Measurements from ENCODE around the gene SLC11A2. TPM values are rescaled to one million over a fixed set of nuclear protein-coding genes. Genes with fewer than 3 reads are reported as not detected.

The SLC11A2 gene
- total RNA-seq, 2 donors from 2014 or later: 74.3 to 99.1 TPM

GRCh38 chr12:50981319-50982239 lies 44.6 kb downstream of the SLC11A2 start:
- H3K27me3 ChIP-seq (ENCODE audit: control insufficient read depth, insufficient read depth, low read length, poor library complexity, severe bottlenecking): no peaks in the 10 kb centered on the region
- peaks cover 7% of the 10 kb centered on the region for H3K9me3 Mint-ChIP-seq
- DNase-seq: no peak
- WGBS, 2 experiments (ENCODE audit: insufficient coverage in 1 of 2, insufficient read length in 1 of 2): 83 to 91% methylated on average over 4 to 5 of the region's 6 CpGs
- no peaks in the 10 kb centered on the region for H3K4me1 Mint-ChIP-seq
- no peak overlapping the region for H3K4me3 ChIP-seq (ENCODE audit: low read length)
- H3K27me3 Mint-ChIP-seq (ENCODE audit: insufficient read depth): no peaks in the 10 kb centered on the region
- H3K9ac ChIP-seq (ENCODE audit: extremely low read depth, low read length, poor library complexity, severe bottlenecking): no peak overlapping the region
- no peak overlapping the region for H3K4me3 Mint-ChIP-seq
- H3K27ac Mint-ChIP-seq: no peak overlapping the region
- no peaks in the 10 kb centered on the region for H3K4me1 ChIP-seq (ENCODE audit: control insufficient read depth, insufficient read depth, low read length)
- no peak for TF ChIP-seq CTCF (conservative IDR thresholded peaks at IDR 0.05)
- no peaks in the 10 kb centered on the region for H3K9me3 ChIP-seq (ENCODE audit: control insufficient read depth, low read length)
- no peak overlapping the region for H3K27ac ChIP-seq (ENCODE audit: low read depth, low read length)
- peaks cover 33% of the 10 kb centered on the region for H3K36me3 Mint-ChIP-seq (ENCODE audit: low read depth)
- H3K36me3 ChIP-seq (ENCODE audit: control insufficient read depth, insufficient read depth, low read length): peaks cover 44% of the 10 kb centered on the region

GRCh38 chr12:50980545-50980944 lies 45.6 kb downstream of the SLC11A2 start:
- Mint-ChIP-seq H3K27ac (no peak overlapping the region), H3K36me3 (ENCODE audit: low read depth) (peaks cover 34% of the 10 kb centered on the region)
- 95 to 100% methylated on average over 1 of the region's 2 CpGs for WGBS, 2 experiments (ENCODE audit: insufficient coverage in 1 of 2, insufficient read length in 1 of 2)

GRCh38 chr12:50979369-50980052 lies 46.7 kb downstream of the SLC11A2 start:
- DNase-seq: no peak
- no peaks in the 10 kb centered on the region for H3K9me3 ChIP-seq (ENCODE audit: control insufficient read depth, low read length)
- 89 to 96% methylated on average over 5 to 6 of the region's 6 CpGs for WGBS, 2 experiments (ENCODE audit: insufficient coverage in 1 of 2, insufficient read length in 1 of 2)
- Mint-ChIP-seq H3K36me3 (ENCODE audit: low read depth) (peaks cover 39% of the 10 kb centered on the region), H3K27ac (no peak overlapping the region), H3K4me1 (no peaks in the 10 kb centered on the region), H3K9me3 (peaks cover 13% of the 10 kb centered on the region), H3K27me3 (ENCODE audit: insufficient read depth) (no peaks in the 10 kb centered on the region), H3K4me3 (no peak overlapping the region)
- H3K4me1 ChIP-seq (ENCODE audit: control insufficient read depth, insufficient read depth, low read length): no peaks in the 10 kb centered on the region
- no peak overlapping the region for H3K9ac ChIP-seq (ENCODE audit: extremely low read depth, low read length, poor library complexity, severe bottlenecking)
- no peak overlapping the region for H3K27ac ChIP-seq (ENCODE audit: low read depth, low read length)
- no peak overlapping the region for H3K4me3 ChIP-seq (ENCODE audit: low read length)
- peaks cover 25% of the 10 kb centered on the region for H3K36me3 ChIP-seq (ENCODE audit: control insufficient read depth, insufficient read depth, low read length)
- H3K27me3 ChIP-seq (ENCODE audit: control insufficient read depth, insufficient read depth, low read length, poor library complexity, severe bottlenecking): no peaks in the 10 kb centered on the region
- no peak for TF ChIP-seq CTCF (conservative IDR thresholded peaks at IDR 0.05)

More at GRCh38 chr12:50980545-50980944, 45.6 kb downstream of the SLC11A2 start:
- Histone ChIP-seq H3K36me3 (ENCODE audit: control insufficient read depth, insufficient read depth, low read length) (peaks cover 35% of the 10 kb centered on the region), H3K9me3 (ENCODE audit: control insufficient read depth, low read length) (no peaks in the 10 kb centered on the region), H3K27ac (ENCODE audit: low read depth, low read length) (no peak overlapping the region), H3K4me1 (ENCODE audit: control insufficient read depth, insufficient read depth, low read length) (no peaks in the 10 kb centered on the region), H3K9ac (ENCODE audit: extremely low read depth, low read length, poor library complexity, severe bottlenecking) (no peak overlapping the region), H3K27me3 (ENCODE audit: control insufficient read depth, insufficient read depth, low read length, poor library complexity, severe bottlenecking) (no peaks in the 10 kb centered on the region), H3K4me3 (ENCODE audit: low read length) (no peak overlapping the region)
- Mint-ChIP-seq H3K9me3 (peaks cover 11% of the 10 kb centered on the region), H3K27me3 (ENCODE audit: insufficient read depth) (no peaks in the 10 kb centered on the region), H3K4me1 (no peaks in the 10 kb centered on the region), H3K4me3 (no peak overlapping the region)
- TF ChIP-seq CTCF (conservative IDR thresholded peaks at IDR 0.05): no peak
- DNase-seq: no peak
